ENCODE measurements around the gene ANKLE1.

DNA sequence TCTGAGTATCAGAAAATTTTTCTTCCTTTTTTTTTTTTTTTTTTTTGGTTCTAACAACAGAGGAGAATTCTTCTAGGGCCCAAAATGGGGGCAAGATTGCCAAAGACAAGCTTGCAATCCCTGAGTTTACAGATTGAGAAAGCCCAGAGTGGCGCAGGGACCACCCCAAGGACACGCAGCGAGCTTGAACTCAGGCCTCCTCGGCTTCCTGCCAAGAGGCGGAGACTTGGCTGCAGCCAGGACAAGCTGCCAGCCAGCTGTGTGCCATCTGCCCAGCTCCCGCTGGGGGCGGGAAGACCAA is 23.5 kb downstream of the ANKLE1 start:
- TF ChIP-seq, protein P1, sequence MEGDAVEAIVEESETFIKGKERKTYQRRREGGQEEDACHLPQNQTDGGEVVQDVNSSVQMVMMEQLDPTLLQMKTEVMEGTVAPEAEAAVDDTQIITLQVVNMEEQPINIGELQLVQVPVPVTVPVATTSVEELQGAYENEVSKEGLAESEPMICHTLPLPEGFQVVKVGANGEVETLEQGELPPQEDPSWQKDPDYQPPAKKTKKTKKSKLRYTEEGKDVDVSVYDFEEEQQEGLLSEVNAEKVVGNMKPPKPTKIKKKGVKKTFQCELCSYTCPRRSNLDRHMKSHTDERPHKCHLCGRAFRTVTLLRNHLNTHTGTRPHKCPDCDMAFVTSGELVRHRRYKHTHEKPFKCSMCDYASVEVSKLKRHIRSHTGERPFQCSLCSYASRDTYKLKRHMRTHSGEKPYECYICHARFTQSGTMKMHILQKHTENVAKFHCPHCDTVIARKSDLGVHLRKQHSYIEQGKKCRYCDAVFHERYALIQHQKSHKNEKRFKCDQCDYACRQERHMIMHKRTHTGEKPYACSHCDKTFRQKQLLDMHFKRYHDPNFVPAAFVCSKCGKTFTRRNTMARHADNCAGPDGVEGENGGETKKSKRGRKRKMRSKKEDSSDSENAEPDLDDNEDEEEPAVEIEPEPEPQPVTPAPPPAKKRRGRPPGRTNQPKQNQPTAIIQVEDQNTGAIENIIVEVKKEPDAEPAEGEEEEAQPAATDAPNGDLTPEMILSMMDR (IDR thresholded peaks at IDR 0.05), result no peak
- TF ChIP-seq POLR2A (IDR thresholded peaks at IDR 0.05), result no peak
